WTC11 (cell line): ENCODE data around the gene URAD. TPM values are rescaled to one million over a fixed set of nuclear protein-coding genes. Genes with fewer than 3 reads are reported as not detected.

Experiments
- ATAC-seq: fragments of 200-7000 bp; cut with Tn5 transposase; 2 replicates; pipeline ENCODE4 v1.10.0; 2021; ENCODE audit warnings: mild to moderate bottlenecking, moderate library complexity
- Bru-seq: library from RNA; stranded (reverse); fragments of 400-500 nt; gene quantifications from one replicate; lab custom pipeline; 2021; lab: Mats Ljungman, UMichigan
- CTCF ChIA-PET: fragments of 300-600 bp; sonication (Branson Sonifier 250); formaldehyde crosslinking; loops from one replicate; lab custom pipeline; 2021; ENCODE audit warnings: antibody characterized with exemption; lab: Charles Lee
- POLR2A ChIA-PET: fragments of 350-600 bp; sonication (Branson Sonifier 250); formaldehyde crosslinking; loops from one replicate; lab custom pipeline; 2021; ENCODE audit warnings: antibody characterized with exemption; lab: Charles Lee
- DNase-seq: peaks from one replicate; pipeline ENCODE4 v3.0.0; 2021; ENCODE audit warnings: low spot score
- H3K27ac Mint-ChIP-seq: 2 replicates; pipeline ENCODE4 v1.8.0; 2021; ENCODE audit warnings: mixed read lengths
- H3K27me3 Mint-ChIP-seq: 2 replicates; pipeline ENCODE4 v1.8.0; 2021; ENCODE audit warnings: low read depth, mild to moderate bottlenecking, moderate library complexity, mixed read lengths
- H3K36me3 Mint-ChIP-seq: 2 replicates; pipeline ENCODE4 v1.8.0; 2021; ENCODE audit warnings: mixed read lengths
- H3K4me1 Mint-ChIP-seq: 2 replicates; pipeline ENCODE4 v1.8.0; 2022; ENCODE audit warnings: mixed read lengths
- H3K4me3 Mint-ChIP-seq: 2 replicates; pipeline ENCODE4 v1.8.0; 2021; ENCODE audit warnings: mild to moderate bottlenecking, moderate library complexity, mixed read lengths
- H3K9me3 Mint-ChIP-seq: 2 replicates; pipeline ENCODE4 v1.8.0; 2021; ENCODE audit warnings: mixed read lengths
- FOXP1 ChIP-seq: sonication (generic); formaldehyde crosslinking; IDR thresholded peaks from 2 replicates; pipeline ENCODE4 v1.8.0; 2022; ENCODE audit warnings: missing genetic modification reagents, mild to moderate bottlenecking, moderate library complexity, borderline replicate concordance
- JAZF1 ChIP-seq: fragments of 250-450 bp; sonication (Bioruptor Pico); IDR thresholded peaks from 2 replicates; pipeline ENCODE4 v1.9.0; 2021; ENCODE audit warnings: moderate library complexity, mild to moderate bottlenecking, inconsistent platforms
- MYBL2 ChIP-seq: sonication (generic); formaldehyde crosslinking; IDR thresholded peaks from 2 replicates; pipeline ENCODE4 v1.8.1; 2023; ENCODE audit warnings: mild to moderate bottlenecking, moderate library complexity, missing genetic modification reagents
- NFE2L1 ChIP-seq: sonication (generic); formaldehyde crosslinking; IDR thresholded peaks from 2 replicates; pipeline ENCODE4 v1.8.1; 2023; ENCODE audit warnings: missing genetic modification reagents
- OVOL2 ChIP-seq: fragments of 250-450 bp; sonication (Bioruptor Pico); IDR thresholded peaks from 2 replicates; pipeline ENCODE4 v1.9.0; 2021; ENCODE audit warnings: mild to moderate bottlenecking, borderline replicate concordance
- SMAD3 ChIP-seq: sonication (generic); formaldehyde crosslinking; IDR thresholded peaks from 2 replicates; pipeline ENCODE4 v1.8.0; 2022; ENCODE audit warnings: missing genetic modification reagents, mild to moderate bottlenecking, borderline replicate concordance
- SMAD4 ChIP-seq: sonication (generic); formaldehyde crosslinking; IDR thresholded peaks from 2 replicates; pipeline ENCODE4 v1.8.0; 2022; ENCODE audit warnings: mild to moderate bottlenecking, missing genetic modification reagents
- ZBTB21 ChIP-seq: sonication (generic); formaldehyde crosslinking; IDR thresholded peaks from 2 replicates; pipeline ENCODE4 v1.8.1; 2023; ENCODE audit warnings: mild to moderate bottlenecking, missing genetic modification reagents, borderline replicate concordance
- ZNF317 ChIP-seq: sonication (generic); formaldehyde crosslinking; IDR thresholded peaks from 2 replicates; pipeline ENCODE4 v1.8.1; 2023; ENCODE audit warnings: low read depth, mild to moderate bottlenecking, moderate library complexity, missing genetic modification reagents, borderline replicate concordance
- ZNF671 ChIP-seq: fragments of 250-450 bp; sonication (Bioruptor Pico); IDR thresholded peaks from 2 replicates; pipeline ENCODE4 v1.8.0; 2021; ENCODE audit warnings: mild to moderate bottlenecking
- long read RNA-seq, 3 experiments: library from RNA in 1 of 3; library from capped mRNA in 1 of 3; library from polyadenylated mRNA in 1 of 3; unstranded in 2 of 3; stranded (forward) in 1 of 3; transcript quantifications; one replicate each; pipeline ENCODE4 v2.0.0, GENCODE V29; 2021
- total RNA-seq: library from RNA; stranded (reverse); gene quantifications from 3 replicates; pipeline ENCODE4 v1.2.3, GENCODE V29; 2021
- TF ChIP-seq, protein P1 (sequence below): sonication (generic); formaldehyde crosslinking; IDR thresholded peaks from 2 replicates; pipeline ENCODE4 v1.8.1; 2023; ENCODE audit warnings: mild to moderate bottlenecking, missing genetic modification reagents, borderline replicate concordance
- TF ChIP-seq, protein P2 (sequence below): fragments of 250-450 bp; sonication (Bioruptor Pico); conservative IDR thresholded peaks from 2 replicates; pipeline ENCODE4 v1.9.0; 2021; ENCODE audit warnings: mild to moderate bottlenecking
- TF ChIP-seq, protein P3 (sequence below): sonication (generic); formaldehyde crosslinking; IDR thresholded peaks from 2 replicates; pipeline ENCODE4 v1.8.1; 2022; ENCODE audit warnings: low read depth, mild to moderate bottlenecking, moderate library complexity, missing genetic modification reagents, borderline replicate concordance
- TF ChIP-seq, protein P4 (sequence below): fragments of 250-450 bp; sonication (Bioruptor Pico); IDR thresholded peaks from 2 replicates; pipeline ENCODE4 v2.1.2; 2022; ENCODE audit warnings: mild to moderate bottlenecking, moderate library complexity
- TF ChIP-seq, protein P5 (sequence below): sonication (generic); formaldehyde crosslinking; IDR thresholded peaks from 2 replicates; pipeline ENCODE4 v1.8.0; 2022; ENCODE audit warnings: mild to moderate bottlenecking, missing genetic modification reagents
- TF ChIP-seq, protein P6 (sequence below): sonication (generic); formaldehyde crosslinking; conservative IDR thresholded peaks from 2 replicates; pipeline ENCODE4 v1.8.1; 2023; ENCODE audit warnings: mild to moderate bottlenecking, low read depth, missing genetic modification reagents, moderate library complexity
- TF ChIP-seq, protein P7 (sequence below): fragments of 250-450 bp; sonication (Bioruptor Pico); IDR thresholded peaks from 2 replicates; pipeline ENCODE4 v1.9.0; 2021; ENCODE audit warnings: moderate library complexity, mild to moderate bottlenecking, inconsistent platforms, borderline replicate concordance

URAD gene, protein sequence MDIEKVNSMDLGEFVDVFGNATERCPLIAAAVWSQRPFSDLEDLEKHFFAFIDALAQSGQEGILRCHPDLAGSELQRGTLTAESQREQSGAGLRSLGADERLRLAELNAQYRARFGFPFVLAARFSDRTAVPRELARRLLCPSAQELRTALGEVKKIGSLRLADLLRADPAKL
- not detected in 3 replicates for total RNA-seq
- Bru-seq, nascent RNA, result not detected
- long read RNA-seq, experiment 1, result 0 reads
- long read RNA-seq, experiment 2, result 0 reads
- long read RNA-seq, experiment 3, result 0 reads

DNA sequence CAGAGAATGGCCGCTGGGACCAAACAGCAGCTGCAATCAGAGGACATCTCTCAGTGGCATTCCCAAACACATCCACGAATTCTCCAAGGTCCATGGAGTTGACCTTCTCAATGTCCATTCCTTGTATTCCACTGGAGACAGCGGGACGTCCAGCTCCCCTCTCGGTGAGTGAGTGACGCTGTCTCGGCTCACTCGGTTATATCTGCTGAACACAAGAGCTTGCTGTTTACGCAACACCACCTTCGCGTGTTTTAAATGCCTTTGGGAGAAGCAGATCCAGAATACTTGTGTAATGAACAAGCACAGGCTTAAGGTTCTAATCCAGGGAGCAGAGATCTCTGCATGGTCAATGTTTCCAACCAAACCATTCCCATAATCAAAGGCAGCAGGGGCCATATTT lies at the start of gene URAD:
URAD (minus strand) TSS at position 174 of the 400 bp plus-strand sequence; CDS start at position 118, 56 bp downstream.
- no peak for ATAC-seq
- H3K27me3 Mint-ChIP-seq, result peaks cover 51% of the 10 kb centered on the region
- POLR2A ChIA-PET, result interaction anchor here (0.6 to 0.7 kb wide), 3 partner anchors 77 to 283 kb away, joined by 3 to 7 read pairs (median 4); no protein-coding TSS in a partner anchor

DNA sequence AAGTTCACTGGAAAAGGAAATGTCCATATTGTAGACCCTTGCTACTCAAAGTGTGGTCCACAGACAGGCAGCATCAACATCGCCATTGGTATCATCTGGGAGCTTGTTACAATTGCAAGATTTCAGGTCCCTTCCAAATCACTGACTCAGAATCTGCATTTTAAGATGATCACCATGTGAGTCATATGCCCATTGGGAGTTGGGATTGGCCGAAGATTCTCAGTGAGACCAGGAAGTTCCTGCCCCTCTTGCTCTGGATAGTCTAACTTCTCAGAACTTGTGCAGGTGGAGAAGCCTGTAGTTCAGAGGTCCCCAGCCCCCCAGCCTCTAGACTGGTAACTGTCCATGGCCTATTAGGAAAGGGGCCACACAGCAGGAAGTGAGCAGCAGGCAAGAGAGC lies 48.9 kb upstream of the URAD start:
- POLR2A ChIA-PET, result no interaction called here
- DNase-seq (no peak), ATAC-seq (no peak)
- peaks cover 12% of the 10 kb centered on the region for H3K9me3 Mint-ChIP-seq
- CTCF ChIA-PET, result no interaction called here
- no peak overlapping the region for H3K27ac Mint-ChIP-seq
- H3K27me3 Mint-ChIP-seq, result peaks cover 10% of the 10 kb centered on the region
- peaks cover 3% of the 10 kb centered on the region; the same call in 1 of the 2 replicates for H3K36me3 Mint-ChIP-seq
- H3K4me1 Mint-ChIP-seq, result peaks cover 3% of the 10 kb centered on the region; the same call in 1 of the 2 replicates
- TF ChIP-seq, protein P1, sequence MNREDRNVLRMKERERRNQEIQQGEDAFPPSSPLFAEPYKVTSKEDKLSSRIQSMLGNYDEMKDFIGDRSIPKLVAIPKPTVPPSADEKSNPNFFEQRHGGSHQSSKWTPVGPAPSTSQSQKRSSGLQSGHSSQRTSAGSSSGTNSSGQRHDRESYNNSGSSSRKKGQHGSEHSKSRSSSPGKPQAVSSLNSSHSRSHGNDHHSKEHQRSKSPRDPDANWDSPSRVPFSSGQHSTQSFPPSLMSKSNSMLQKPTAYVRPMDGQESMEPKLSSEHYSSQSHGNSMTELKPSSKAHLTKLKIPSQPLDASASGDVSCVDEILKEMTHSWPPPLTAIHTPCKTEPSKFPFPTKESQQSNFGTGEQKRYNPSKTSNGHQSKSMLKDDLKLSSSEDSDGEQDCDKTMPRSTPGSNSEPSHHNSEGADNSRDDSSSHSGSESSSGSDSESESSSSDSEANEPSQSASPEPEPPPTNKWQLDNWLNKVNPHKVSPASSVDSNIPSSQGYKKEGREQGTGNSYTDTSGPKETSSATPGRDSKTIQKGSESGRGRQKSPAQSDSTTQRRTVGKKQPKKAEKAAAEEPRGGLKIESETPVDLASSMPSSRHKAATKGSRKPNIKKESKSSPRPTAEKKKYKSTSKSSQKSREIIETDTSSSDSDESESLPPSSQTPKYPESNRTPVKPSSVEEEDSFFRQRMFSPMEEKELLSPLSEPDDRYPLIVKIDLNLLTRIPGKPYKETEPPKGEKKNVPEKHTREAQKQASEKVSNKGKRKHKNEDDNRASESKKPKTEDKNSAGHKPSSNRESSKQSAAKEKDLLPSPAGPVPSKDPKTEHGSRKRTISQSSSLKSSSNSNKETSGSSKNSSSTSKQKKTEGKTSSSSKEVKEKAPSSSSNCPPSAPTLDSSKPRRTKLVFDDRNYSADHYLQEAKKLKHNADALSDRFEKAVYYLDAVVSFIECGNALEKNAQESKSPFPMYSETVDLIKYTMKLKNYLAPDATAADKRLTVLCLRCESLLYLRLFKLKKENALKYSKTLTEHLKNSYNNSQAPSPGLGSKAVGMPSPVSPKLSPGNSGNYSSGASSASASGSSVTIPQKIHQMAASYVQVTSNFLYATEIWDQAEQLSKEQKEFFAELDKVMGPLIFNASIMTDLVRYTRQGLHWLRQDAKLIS, result no peak
- no peak for TF ChIP-seq NFE2L1 (CRISPR knock-in tag)
- TF ChIP-seq ZNF671 (CRISPR knock-in tag), result no peak
- no peak for TF ChIP-seq JAZF1
- TF ChIP-seq, protein P2, sequence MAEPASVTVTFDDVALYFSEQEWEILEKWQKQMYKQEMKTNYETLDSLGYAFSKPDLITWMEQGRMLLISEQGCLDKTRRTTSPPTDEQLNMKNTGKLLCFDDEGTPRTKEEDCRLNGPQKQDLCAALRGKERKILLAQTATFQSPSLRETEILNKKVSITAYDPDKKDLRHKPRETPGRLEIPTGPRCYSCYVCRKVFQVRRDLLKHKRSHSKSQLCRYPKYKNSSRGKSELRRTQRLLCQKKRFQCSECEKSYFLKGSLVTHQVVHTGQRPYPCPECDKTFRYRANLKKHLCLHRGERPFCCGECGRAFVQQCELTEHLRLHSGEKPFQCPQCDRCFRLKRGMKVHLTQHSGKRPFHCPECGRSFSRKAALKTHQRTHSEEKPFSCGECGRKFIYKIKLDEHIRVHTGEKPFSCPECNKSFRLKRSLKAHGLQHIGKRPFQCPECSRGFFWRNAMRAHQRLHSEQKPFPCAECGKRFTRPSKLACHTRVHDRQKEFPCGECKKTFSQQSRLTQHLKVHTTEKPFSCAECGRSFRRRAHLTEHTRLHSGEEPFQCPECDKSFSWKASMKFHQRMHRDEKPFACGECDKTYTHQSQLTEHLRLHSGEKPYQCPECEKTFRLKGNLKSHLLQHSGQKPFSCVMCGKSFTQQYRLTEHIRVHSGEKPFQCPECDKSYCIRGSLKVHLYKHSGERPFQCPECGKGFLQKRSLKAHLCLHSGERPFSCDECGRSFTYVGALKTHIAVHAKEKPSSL (CRISPR knock-in tag), result no peak
- TF ChIP-seq, protein P3, sequence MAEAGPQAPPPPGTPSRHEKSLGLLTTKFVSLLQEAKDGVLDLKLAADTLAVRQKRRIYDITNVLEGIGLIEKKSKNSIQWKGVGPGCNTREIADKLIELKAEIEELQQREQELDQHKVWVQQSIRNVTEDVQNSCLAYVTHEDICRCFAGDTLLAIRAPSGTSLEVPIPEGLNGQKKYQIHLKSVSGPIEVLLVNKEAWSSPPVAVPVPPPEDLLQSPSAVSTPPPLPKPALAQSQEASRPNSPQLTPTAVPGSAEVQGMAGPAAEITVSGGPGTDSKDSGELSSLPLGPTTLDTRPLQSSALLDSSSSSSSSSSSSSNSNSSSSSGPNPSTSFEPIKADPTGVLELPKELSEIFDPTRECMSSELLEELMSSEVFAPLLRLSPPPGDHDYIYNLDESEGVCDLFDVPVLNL (CRISPR knock-in tag), result no peak
- no peak for TF ChIP-seq MYBL2 (CRISPR knock-in tag)
- TF ChIP-seq, protein P4, sequence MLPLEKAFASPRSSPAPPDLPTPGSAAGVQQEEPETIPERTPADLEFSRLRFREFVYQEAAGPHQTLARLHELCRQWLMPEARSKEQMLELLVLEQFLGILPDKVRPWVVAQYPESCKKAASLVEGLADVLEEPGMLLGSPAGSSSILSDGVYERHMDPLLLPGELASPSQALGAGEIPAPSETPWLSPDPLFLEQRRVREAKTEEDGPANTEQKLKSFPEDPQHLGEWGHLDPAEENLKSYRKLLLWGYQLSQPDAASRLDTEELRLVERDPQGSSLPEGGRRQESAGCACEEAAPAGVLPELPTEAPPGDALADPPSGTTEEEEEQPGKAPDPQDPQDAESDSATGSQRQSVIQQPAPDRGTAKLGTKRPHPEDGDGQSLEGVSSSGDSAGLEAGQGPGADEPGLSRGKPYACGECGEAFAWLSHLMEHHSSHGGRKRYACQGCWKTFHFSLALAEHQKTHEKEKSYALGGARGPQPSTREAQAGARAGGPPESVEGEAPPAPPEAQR (CRISPR knock-in tag), result no peak
- TF ChIP-seq OVOL2, result no peak
- no peak for TF ChIP-seq SMAD4 (CRISPR knock-in tag)
- TF ChIP-seq, protein P5, sequence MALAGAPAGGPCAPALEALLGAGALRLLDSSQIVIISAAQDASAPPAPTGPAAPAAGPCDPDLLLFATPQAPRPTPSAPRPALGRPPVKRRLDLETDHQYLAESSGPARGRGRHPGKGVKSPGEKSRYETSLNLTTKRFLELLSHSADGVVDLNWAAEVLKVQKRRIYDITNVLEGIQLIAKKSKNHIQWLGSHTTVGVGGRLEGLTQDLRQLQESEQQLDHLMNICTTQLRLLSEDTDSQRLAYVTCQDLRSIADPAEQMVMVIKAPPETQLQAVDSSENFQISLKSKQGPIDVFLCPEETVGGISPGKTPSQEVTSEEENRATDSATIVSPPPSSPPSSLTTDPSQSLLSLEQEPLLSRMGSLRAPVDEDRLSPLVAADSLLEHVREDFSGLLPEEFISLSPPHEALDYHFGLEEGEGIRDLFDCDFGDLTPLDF (CRISPR knock-in tag), result no peak
- TF ChIP-seq ZBTB21 (CRISPR knock-in tag), result no peak
- TF ChIP-seq, protein P6, sequence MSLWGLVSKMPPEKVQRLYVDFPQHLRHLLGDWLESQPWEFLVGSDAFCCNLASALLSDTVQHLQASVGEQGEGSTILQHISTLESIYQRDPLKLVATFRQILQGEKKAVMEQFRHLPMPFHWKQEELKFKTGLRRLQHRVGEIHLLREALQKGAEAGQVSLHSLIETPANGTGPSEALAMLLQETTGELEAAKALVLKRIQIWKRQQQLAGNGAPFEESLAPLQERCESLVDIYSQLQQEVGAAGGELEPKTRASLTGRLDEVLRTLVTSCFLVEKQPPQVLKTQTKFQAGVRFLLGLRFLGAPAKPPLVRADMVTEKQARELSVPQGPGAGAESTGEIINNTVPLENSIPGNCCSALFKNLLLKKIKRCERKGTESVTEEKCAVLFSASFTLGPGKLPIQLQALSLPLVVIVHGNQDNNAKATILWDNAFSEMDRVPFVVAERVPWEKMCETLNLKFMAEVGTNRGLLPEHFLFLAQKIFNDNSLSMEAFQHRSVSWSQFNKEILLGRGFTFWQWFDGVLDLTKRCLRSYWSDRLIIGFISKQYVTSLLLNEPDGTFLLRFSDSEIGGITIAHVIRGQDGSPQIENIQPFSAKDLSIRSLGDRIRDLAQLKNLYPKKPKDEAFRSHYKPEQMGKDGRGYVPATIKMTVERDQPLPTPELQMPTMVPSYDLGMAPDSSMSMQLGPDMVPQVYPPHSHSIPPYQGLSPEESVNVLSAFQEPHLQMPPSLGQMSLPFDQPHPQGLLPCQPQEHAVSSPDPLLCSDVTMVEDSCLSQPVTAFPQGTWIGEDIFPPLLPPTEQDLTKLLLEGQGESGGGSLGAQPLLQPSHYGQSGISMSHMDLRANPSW (CRISPR knock-in tag), result no peak
- H3K4me3 Mint-ChIP-seq, result no peak overlapping the region

More for the DNA sequence above, at the start of gene URAD:
- CTCF ChIA-PET, result interaction anchor here (0.6 to 2.2 kb wide), 4 partner anchors 10 to 158 kb away, joined by 3 to 5 read pairs (median 4); no protein-coding TSS in a partner anchor
- TF ChIP-seq SMAD4 (CRISPR knock-in tag), result no peak
- no peak for TF ChIP-seq ZNF317
- TF ChIP-seq, protein P7, sequence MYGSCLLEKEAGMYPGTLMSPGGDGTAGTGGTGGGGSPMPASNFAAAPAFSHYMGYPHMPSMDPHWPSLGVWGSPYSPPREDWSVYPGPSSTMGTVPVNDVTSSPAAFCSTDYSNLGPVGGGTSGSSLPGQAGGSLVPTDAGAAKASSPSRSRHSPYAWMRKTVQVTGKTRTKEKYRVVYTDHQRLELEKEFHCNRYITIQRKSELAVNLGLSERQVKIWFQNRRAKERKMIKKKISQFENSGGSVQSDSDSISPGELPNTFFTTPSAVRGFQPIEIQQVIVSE (CRISPR knock-in tag), result no peak
- TF ChIP-seq, protein P5 (CRISPR knock-in tag), result no peak
- TF ChIP-seq ZNF671 (CRISPR knock-in tag), result no peak
- TF ChIP-seq FOXP1 (CRISPR knock-in tag), result no peak
- no peak for TF ChIP-seq SMAD3 (CRISPR knock-in tag)
- TF ChIP-seq, all 79 proteins: peak for 0
- Mint-ChIP-seq H3K27ac (no peak within 1 kb of the TSS), H3K9me3 (no peaks in the 10 kb centered on the region), H3K4me1 (no peaks in the 10 kb centered on the region), H3K4me3 (no peak within 1 kb of the TSS), H3K36me3 (no peaks in the 10 kb centered on the region)
- DNase-seq, result no peak
